ENCODE results near the gene A4GALT. TPM values are rescaled to one million over a fixed set of nuclear protein-coding genes. Genes with fewer than 3 reads are reported as not detected.

Gene A4GALT
- total and polyA plus RNA-seq, 2 of the 13 experiments (the other 11 are each of a cell fraction or from before 2014, with no cell fraction given) = 0.09 to 1.1 TPM

DNA sequence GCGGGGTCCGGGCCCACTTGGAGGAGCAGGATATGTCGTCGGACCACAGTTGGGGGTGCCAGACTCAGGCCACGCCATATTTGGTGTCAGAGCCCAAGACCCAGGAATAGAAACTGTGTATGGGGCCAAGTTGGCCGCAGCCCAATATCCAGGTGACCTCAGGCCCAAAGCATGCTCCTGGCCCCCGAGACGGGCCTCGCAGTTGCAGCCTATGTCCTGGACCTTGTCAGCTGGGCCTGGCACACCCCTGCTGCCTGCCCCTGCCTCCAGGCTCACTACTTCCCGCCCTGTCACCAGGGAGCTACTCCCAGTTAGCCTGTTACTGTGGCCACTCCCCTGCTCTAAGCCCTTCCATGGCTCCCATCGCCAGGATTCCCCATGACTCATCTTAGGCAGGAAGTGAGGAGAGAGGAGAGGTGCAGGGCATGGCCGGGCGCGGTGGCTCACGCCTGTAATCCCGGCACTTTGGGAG is 23.1 kb downstream of the A4GALT start (continued):
- TF ChIP-seq, protein P1, sequence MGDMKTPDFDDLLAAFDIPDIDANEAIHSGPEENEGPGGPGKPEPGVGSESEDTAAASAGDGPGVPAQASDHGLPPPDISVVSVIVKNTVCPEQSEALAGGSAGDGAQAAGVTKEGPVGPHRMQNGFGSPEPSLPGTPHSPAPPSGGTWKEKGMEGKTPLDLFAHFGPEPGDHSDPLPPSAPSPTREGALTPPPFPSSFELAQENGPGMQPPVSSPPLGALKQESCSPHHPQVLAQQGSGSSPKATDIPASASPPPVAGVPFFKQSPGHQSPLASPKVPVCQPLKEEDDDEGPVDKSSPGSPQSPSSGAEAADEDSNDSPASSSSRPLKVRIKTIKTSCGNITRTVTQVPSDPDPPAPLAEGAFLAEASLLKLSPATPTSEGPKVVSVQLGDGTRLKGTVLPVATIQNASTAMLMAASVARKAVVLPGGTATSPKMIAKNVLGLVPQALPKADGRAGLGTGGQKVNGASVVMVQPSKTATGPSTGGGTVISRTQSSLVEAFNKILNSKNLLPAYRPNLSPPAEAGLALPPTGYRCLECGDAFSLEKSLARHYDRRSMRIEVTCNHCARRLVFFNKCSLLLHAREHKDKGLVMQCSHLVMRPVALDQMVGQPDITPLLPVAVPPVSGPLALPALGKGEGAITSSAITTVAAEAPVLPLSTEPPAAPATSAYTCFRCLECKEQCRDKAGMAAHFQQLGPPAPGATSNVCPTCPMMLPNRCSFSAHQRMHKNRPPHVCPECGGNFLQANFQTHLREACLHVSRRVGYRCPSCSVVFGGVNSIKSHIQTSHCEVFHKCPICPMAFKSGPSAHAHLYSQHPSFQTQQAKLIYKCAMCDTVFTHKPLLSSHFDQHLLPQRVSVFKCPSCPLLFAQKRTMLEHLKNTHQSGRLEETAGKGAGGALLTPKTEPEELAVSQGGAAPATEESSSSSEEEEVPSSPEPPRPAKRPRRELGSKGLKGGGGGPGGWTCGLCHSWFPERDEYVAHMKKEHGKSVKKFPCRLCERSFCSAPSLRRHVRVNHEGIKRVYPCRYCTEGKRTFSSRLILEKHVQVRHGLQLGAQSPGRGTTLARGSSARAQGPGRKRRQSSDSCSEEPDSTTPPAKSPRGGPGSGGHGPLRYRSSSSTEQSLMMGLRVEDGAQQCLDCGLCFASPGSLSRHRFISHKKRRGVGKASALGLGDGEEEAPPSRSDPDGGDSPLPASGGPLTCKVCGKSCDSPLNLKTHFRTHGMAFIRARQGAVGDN (CRISPR knock-in tag; IDR thresholded peaks at IDR 0.05) = peak; percentile 68
- TF ChIP-seq, protein P2, sequence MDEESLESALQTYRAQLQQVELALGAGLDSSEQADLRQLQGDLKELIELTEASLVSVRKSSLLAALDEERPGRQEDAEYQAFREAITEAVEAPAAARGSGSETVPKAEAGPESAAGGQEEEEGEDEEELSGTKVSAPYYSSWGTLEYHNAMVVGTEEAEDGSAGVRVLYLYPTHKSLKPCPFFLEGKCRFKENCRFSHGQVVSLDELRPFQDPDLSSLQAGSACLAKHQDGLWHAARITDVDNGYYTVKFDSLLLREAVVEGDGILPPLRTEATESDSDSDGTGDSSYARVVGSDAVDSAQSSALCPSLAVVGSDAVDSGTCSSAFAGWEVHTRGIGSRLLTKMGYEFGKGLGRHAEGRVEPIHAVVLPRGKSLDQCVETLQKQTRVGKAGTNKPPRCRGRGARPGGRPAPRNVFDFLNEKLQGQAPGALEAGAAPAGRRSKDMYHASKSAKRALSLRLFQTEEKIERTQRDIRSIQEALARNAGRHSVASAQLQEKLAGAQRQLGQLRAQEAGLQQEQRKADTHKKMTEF (CRISPR knock-in tag; IDR thresholded peaks at IDR 0.05) = no peak
- no peak for TF ChIP-seq HNRNPK (IDR thresholded peaks at IDR 0.05; ENCODE audit: low read depth, low read length, poor library complexity, severe bottlenecking)
- TF ChIP-seq RCOR2 (CRISPR knock-in tag; IDR thresholded peaks at IDR 0.05) = peak; percentile 52; the same call in 1 of the 2 replicates
- TF ChIP-seq, protein P3, sequence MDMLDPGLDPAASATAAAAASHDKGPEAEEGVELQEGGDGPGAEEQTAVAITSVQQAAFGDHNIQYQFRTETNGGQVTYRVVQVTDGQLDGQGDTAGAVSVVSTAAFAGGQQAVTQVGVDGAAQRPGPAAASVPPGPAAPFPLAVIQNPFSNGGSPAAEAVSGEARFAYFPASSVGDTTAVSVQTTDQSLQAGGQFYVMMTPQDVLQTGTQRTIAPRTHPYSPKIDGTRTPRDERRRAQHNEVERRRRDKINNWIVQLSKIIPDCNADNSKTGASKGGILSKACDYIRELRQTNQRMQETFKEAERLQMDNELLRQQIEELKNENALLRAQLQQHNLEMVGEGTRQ (IDR thresholded peaks at IDR 0.05; ENCODE audit: low read depth, low read length) = no peak
- TF ChIP-seq, protein P3 (CRISPR knock-in tag; IDR thresholded peaks at IDR 0.05; ENCODE audit: borderline replicate concordance) = no peak
- no peak for TF ChIP-seq ARHGAP35 (CRISPR knock-in tag; IDR thresholded peaks at IDR 0.05; ENCODE audit: borderline replicate concordance)
- TF ChIP-seq, protein P4, sequence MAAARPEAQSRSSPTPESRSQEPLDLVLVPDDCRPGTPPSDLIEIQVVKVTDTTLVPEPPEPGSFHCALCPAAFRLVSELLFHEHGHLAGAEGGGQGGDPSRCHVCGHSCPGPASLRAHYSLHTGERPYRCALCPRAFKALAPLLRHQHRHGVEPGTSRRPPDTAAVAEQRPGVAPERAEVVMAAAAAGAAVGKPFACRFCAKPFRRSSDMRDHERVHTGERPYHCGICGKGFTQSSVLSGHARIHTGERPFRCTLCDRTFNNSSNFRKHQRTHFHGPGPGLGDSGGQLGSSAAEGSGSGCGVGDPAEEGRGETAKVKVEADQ (CRISPR knock-in tag; IDR thresholded peaks at IDR 0.05; ENCODE audit: borderline replicate concordance) = no peak
- TF ChIP-seq, protein P5, sequence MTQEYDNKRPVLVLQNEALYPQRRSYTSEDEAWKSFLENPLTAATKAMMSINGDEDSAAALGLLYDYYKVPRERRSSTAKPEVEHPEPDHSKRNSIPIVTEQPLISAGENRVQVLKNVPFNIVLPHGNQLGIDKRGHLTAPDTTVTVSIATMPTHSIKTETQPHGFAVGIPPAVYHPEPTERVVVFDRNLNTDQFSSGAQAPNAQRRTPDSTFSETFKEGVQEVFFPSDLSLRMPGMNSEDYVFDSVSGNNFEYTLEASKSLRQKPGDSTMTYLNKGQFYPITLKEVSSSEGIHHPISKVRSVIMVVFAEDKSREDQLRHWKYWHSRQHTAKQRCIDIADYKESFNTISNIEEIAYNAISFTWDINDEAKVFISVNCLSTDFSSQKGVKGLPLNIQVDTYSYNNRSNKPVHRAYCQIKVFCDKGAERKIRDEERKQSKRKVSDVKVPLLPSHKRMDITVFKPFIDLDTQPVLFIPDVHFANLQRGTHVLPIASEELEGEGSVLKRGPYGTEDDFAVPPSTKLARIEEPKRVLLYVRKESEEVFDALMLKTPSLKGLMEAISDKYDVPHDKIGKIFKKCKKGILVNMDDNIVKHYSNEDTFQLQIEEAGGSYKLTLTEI (CRISPR knock-in tag; conservative IDR thresholded peaks at IDR 0.05) = no peak
- TF ChIP-seq ARNT (IDR thresholded peaks at IDR 0.05) = no peak
- no peak for TF ChIP-seq IRF2 (CRISPR knock-in tag; IDR thresholded peaks at IDR 0.05)
- peak; percentile 35; the same call in 1 of the 2 replicates for TF ChIP-seq SALL1 (CRISPR knock-in tag; IDR thresholded peaks at IDR 0.05)
- peak; percentile 72; the same call in 1 of the 2 replicates for TF ChIP-seq KDM1A (CRISPR knock-in tag; IDR thresholded peaks at IDR 0.05)
- TF ChIP-seq, protein P6, sequence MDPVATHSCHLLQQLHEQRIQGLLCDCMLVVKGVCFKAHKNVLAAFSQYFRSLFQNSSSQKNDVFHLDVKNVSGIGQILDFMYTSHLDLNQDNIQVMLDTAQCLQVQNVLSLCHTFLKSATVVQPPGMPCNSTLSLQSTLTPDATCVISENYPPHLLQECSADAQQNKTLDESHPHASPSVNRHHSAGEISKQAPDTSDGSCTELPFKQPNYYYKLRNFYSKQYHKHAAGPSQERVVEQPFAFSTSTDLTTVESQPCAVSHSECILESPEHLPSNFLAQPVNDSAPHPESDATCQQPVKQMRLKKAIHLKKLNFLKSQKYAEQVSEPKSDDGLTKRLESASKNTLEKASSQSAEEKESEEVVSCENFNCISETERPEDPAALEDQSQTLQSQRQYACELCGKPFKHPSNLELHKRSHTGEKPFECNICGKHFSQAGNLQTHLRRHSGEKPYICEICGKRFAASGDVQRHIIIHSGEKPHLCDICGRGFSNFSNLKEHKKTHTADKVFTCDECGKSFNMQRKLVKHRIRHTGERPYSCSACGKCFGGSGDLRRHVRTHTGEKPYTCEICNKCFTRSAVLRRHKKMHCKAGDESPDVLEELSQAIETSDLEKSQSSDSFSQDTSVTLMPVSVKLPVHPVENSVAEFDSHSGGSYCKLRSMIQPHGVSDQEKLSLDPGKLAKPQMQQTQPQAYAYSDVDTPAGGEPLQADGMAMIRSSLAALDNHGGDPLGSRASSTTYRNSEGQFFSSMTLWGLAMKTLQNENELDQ (CRISPR knock-in tag; IDR thresholded peaks at IDR 0.05; ENCODE audit: borderline replicate concordance) = no peak
- no peak for TF ChIP-seq TCF12 (IDR thresholded peaks at IDR 0.05)
- no peak for TF ChIP-seq TCF12 (CRISPR knock-in tag; IDR thresholded peaks at IDR 0.05)
- TF ChIP-seq ZBTB1 (CRISPR knock-in tag; IDR thresholded peaks at IDR 0.05; ENCODE audit: borderline replicate concordance) = no peak

All from HepG2 (cell line).